Thoracic aorta (tissue), 2 donors: ENCODE data around the gene RUVBL2. TPM values are rescaled to one million over a fixed set of nuclear protein-coding genes. Genes with fewer than 3 reads are reported as not detected.

Experiments
- ATAC-seq: fragments of 150-250 bp; one replicate; pipeline ENCODE4 v1.8.0; 2017; ENCODE audit warnings: low read depth; ENCODE audit not compliant: insufficient number of reproducible peaks, low FRiP score
- DNase-seq: peaks from one replicate; pipeline ENCODE4 v3.0.0-alpha.2; 2020; ENCODE audit warnings: low spot score
- H3K27ac ChIP-seq, 2 donors: fragments of 200-600 bp; sonication (generic); 1 replicate in 1 of 2; 2 replicates in 1 of 2; pipeline ENCODE4 v1.5.1; 2016; ENCODE audit warnings: mild to moderate bottlenecking in 2 of 2, moderate library complexity in 2 of 2
- H3K27me3 ChIP-seq: fragments of 200-600 bp; sonication (generic); replicated peaks from 2 replicates; pipeline ENCODE4 v1.6.0; 2016; ENCODE audit warnings: mild to moderate bottlenecking; ENCODE audit not compliant: insufficient read depth
- H3K36me3 ChIP-seq: fragments of 200-600 bp; sonication (generic); one replicate; pipeline ENCODE4 v1.5.1; 2016
- H3K4me1 ChIP-seq, 2 donors: fragments of 200-600 bp; sonication (generic); 1 replicate in 1 of 2; 2 replicates in 1 of 2; pipeline versions ENCODE4 v1.5.1 to v1.6.0; 2016; ENCODE audit warnings: low read depth in 2 of 2, mild to moderate bottlenecking in 1 of 2; ENCODE audit not compliant: control insufficient read depth in 1 of 2
- H3K4me3 ChIP-seq: fragments of 200-600 bp; sonication (generic); 2 replicates; pipeline ENCODE4 v1.5.1; 2016; ENCODE audit warnings: mild to moderate bottlenecking
- H3K9me3 ChIP-seq: fragments of 200-600 bp; sonication (generic); 2 replicates; pipeline ENCODE4 v1.5.1; 2016
- CTCF ChIP-seq: fragments of 200-600 bp; sonication (generic); IDR thresholded peaks from one replicate; pipeline ENCODE4 v1.5.1; 2019; ENCODE audit warnings: antibody characterized with exemption
- total RNA-seq, 2 donors: library from RNA; depleted of rRNA; stranded (reverse); fragments of >200 nt; gene quantifications; one replicate each; pipeline versions ENCODE4 v1.1.0 to v1.2.3, GENCODE V29; 2016

The RUVBL2 gene
- total RNA-seq, 2 donors from 2014 or later: 51.6 to 52.3 TPM

DNA sequence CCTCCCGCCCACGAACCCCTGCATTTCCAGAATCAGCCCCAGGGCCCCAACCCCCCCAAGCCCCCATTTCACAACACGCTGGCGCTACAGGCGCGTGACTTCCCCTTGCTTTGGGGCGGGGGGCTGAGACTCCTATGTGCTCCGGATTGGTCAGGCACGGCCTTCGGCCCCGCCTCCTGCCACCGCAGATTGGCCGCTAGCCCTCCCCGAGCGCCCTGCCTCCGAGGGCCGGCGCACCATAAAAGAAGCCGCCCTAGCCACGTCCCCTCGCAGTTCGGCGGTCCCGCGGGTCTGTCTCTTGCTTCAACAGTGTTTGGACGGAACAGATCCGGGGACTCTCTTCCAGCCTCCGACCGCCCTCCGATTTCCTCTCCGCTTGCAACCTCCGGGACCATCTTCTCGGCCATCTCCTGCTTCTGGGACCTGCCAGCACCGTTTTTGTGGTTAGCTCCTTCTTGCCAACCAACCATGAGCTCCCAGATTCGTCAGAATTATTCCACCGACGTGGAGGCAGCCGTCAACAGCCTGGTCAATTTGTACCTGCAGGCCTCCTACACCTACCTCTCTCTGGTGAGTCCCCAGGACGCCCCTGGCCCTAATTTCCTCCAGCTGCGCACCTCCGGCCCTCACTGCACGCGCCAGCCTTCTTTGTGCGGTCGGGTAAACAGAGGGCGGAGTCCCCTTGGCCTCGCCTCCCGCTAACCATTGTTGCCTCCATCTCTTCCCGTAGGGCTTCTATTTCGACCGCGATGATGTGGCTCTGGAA, 28.5 kb upstream of the RUVBL2 start, which contains the start of gene FTL:
TSS of gene FTL (plus strand) at position 270 of the 766 bp plus-strand sequence. CDS start at position 469, 199 bp downstream.
- TF ChIP-seq CTCF: no peak
- Histone ChIP-seq H3K27ac (peak within 1 kb of the TSS; percentile 95 to 98), H3K4me1 (peaks cover 15 to 49% of the 10 kb centered on the region in 2 donors), H3K36me3 (peaks cover 24% of the 10 kb centered on the region), H3K9me3 (no peaks in the 10 kb centered on the region), H3K27me3 (no peaks in the 10 kb centered on the region), H3K4me3 (peak within 1 kb of the TSS; percentile 81)
- peak; percentile 42 for ATAC-seq
- peak; percentile 89 for DNase-seq

DNA sequence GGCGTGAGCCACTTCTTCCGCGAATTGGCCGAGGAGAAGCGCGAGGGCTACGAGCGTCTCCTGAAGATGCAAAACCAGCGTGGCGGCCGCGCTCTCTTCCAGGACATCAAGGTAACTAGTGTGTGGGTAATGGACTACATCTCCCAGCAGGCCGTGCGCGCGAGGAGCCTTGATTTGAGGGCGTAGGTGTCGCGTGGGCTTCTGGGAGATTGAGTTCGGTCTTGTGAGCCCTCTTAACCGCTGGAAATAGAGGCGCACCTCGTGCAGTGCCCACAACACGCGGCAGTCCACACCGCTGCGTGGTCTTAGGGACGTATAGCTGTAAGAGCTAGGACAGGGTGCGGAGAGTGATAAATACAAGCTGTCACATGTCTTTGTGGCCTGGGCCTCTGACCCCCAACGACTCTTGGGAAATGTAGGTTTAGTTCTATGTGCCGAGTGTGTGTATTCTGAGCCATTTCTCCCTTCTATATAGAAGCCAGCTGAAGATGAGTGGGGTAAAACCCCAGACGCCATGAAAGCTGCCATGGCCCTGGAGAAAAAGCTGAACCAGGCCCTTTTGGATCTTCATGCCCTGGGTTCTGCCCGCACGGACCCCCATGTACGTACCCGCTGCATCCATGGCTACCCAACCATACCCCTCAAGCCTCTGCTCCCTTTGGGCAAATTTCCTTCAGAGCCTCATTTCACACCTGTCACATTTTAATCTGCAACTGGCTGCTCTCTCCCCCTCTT, 27.7 kb upstream of the RUVBL2 start:
- peak overlapping the region; percentile 81 for H3K4me3 ChIP-seq
- DNase-seq (peak; percentile 84), ATAC-seq (no peak)
- H3K27ac ChIP-seq: peak overlapping the region; percentile 83 to 88
- no peak for TF ChIP-seq CTCF
- H3K27me3 ChIP-seq: no peaks in the 10 kb centered on the region
- H3K36me3 ChIP-seq: peaks cover 29% of the 10 kb centered on the region
- H3K9me3 ChIP-seq: no peaks in the 10 kb centered on the region
- H3K4me1 ChIP-seq: peaks cover 15 to 49% of the 10 kb centered on the region in 2 donors

- ATAC-seq: no peak
- H3K4me3 ChIP-seq: peak overlapping the region; percentile 81
- peak overlapping the region; percentile 83 to 88 for H3K27ac ChIP-seq
- no peaks in the 10 kb centered on the region for H3K27me3 ChIP-seq
- no peaks in the 10 kb centered on the region for H3K9me3 ChIP-seq
- no peak for DNase-seq
- H3K4me1 ChIP-seq: peaks cover 15 to 49% of the 10 kb centered on the region in 2 donors
- peaks cover 29% of the 10 kb centered on the region for H3K36me3 ChIP-seq
- no peak for TF ChIP-seq CTCF
Observed at GRCh38 chr19:48966541-48967345, 26.9 kb upstream of the RUVBL2 start.

DNA sequence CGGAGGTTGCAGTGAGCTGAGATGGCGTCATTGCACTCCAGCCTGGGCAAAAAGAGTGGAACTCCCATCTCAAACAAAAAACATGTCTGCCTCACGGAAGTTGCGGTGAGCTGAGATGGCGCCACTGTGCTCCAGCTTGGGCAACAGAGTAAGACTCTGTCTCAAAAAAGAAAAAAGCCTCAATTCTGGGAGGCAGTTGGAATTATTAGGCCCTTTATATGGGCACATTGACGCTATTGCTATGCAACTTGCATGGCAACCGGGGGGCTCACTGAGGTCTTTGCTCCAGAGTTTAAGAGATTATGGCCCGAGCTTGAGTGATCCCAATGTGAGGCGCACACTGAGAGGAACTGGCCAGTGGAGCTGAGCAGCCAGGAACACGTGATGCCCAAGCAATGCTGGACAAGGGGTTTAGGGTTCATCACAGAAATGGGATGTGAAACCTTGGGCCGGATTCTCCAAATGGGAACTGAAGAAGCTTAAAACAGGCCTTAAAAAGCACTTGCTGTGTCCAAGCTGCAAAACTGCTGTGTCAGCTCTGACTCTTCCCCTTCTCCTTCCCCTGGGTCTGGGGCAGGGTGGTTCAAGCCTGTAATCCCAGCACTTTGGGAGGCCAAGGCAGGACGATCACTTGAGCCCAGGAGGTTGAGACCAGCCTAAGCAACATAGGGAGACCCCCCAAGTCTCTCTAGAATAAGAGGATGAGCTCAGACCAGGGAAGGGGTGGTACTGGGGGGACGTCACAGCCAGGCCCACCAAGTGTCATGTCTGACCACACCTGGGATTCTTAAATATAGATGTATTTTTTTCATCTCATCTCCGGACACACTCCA, 26.1 kb upstream of the RUVBL2 start:
- Histone ChIP-seq H3K27me3 (no peaks in the 10 kb centered on the region), H3K9me3 (no peaks in the 10 kb centered on the region), H3K4me3 (peak overlapping the region; percentile 81), H3K27ac (peak overlapping the region; percentile 56 to 83), H3K4me1 (peaks cover 15 to 49% of the 10 kb centered on the region in 2 donors), H3K36me3 (peaks cover 36% of the 10 kb centered on the region)
- TF ChIP-seq CTCF: no peak
- DNase-seq: no peak
- ATAC-seq: no peak
